MM.1S (cell line): ENCODE data around the gene GNG11.

Experiments
- EZH2 ChIP-seq: fragments of 300-600 bp; sonication (generic); optimal IDR thresholded peaks from 2 replicates; pipeline ENCODE3; 2017; ENCODE audit warnings: low read depth, mild to moderate bottlenecking, antibody characterized with exemption, low read length, mixed read lengths
- EZH2phosphoT487 ChIP-seq: fragments of 300-600 bp; sonication (generic); IDR thresholded peaks from 2 replicates; pipeline ENCODE4 v1.6.1; 2018; ENCODE audit warnings: antibody characterized with exemption, low read length
- TF ChIP-seq, protein P1 (sequence below): fragments of 300-600 bp; sonication (generic); IDR thresholded peaks from 2 replicates; pipeline ENCODE4 v1.5.1; 2016; ENCODE audit warnings: antibody characterized with exemption, low read length, mixed read lengths

DNA sequence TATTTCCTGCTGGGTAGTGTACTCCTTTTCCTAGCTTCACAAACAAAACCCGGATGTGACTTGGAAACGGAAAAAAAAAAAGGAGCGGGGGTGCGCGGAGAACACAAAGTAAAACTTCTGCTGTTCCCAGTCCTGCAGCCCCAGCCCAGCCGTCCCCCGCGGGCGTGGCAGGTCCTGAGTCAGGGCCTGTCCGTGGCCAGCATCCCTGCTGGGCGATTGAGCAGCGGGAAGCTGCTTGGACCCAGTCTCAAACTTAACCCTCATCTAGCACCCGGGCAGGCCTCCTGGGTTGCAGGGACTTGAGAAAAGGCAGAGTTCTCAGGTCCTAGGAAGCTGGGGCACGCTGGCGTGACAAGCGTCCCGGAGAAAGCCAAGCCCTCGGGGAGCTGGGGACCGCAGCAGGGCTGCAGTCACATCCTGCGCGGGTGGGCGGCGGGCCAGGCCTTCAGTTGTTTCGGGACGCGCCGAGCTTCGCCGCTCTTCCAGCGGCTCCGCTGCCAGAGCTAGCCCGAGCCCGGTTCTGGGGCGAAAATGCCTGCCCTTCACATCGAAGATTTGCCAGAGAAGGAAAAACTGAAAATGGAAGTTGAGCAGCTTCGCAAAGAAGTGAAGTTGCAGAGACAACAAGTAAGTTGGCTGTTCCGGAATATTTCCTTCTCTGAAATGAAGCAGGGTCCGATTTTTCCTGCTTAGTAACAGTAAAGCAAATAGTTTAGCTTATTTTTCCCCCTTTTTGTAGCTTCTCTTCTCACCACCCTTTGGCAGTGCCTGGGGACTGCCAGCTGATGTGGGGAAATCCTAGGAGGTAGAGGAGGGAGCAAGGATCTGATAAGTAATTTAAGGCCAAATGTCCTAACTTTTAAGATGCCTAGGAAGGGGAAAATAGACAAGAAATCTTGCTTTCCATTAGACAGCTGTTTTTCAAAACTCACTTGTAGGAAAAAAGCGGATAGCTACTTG lies at the start of gene GNG11:
- TF ChIP-seq, protein P1, sequence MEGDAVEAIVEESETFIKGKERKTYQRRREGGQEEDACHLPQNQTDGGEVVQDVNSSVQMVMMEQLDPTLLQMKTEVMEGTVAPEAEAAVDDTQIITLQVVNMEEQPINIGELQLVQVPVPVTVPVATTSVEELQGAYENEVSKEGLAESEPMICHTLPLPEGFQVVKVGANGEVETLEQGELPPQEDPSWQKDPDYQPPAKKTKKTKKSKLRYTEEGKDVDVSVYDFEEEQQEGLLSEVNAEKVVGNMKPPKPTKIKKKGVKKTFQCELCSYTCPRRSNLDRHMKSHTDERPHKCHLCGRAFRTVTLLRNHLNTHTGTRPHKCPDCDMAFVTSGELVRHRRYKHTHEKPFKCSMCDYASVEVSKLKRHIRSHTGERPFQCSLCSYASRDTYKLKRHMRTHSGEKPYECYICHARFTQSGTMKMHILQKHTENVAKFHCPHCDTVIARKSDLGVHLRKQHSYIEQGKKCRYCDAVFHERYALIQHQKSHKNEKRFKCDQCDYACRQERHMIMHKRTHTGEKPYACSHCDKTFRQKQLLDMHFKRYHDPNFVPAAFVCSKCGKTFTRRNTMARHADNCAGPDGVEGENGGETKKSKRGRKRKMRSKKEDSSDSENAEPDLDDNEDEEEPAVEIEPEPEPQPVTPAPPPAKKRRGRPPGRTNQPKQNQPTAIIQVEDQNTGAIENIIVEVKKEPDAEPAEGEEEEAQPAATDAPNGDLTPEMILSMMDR: no peak
- TF ChIP-seq EZH2: no peak
- TF ChIP-seq EZH2phosphoT487: no peak
